ENCODE data around the gene FLYWCH2.

FLYWCH2 gene

GRCh38 chr16:2852731-2853507 is 30.1 kb upstream of the FLYWCH2 start:
- Mint-ChIP-seq H3K4me3 (no peak overlapping the region), H3K27ac (no peak overlapping the region), H3K4me1 (no peaks in the 10 kb centered on the region), H3K27me3 (ENCODE audit: low read depth) (peaks cover 53% of the 10 kb centered on the region), H3K9me3 (peaks cover 10% of the 10 kb centered on the region), H3K36me3 (ENCODE audit: low read depth) (no peaks in the 10 kb centered on the region)
- no peak for TF ChIP-seq CTCF (IDR thresholded peaks at IDR 0.05; ENCODE audit: unreplicated experiment in 3 of 3)

- Mint-ChIP-seq H3K9me3 (peaks cover 10% of the 10 kb centered on the region), H3K27me3 (ENCODE audit: low read depth) (peaks cover 58% of the 10 kb centered on the region), H3K27ac (no peak overlapping the region), H3K4me1 (no peaks in the 10 kb centered on the region), H3K36me3 (ENCODE audit: low read depth) (no peaks in the 10 kb centered on the region), H3K4me3 (no peak overlapping the region)
- no peak for TF ChIP-seq CTCF (IDR thresholded peaks at IDR 0.05; ENCODE audit: unreplicated experiment in 3 of 3)
These were observed 29.4 kb upstream of the FLYWCH2 start for GRCh38 chr16:2853531-2854073.

DNA sequence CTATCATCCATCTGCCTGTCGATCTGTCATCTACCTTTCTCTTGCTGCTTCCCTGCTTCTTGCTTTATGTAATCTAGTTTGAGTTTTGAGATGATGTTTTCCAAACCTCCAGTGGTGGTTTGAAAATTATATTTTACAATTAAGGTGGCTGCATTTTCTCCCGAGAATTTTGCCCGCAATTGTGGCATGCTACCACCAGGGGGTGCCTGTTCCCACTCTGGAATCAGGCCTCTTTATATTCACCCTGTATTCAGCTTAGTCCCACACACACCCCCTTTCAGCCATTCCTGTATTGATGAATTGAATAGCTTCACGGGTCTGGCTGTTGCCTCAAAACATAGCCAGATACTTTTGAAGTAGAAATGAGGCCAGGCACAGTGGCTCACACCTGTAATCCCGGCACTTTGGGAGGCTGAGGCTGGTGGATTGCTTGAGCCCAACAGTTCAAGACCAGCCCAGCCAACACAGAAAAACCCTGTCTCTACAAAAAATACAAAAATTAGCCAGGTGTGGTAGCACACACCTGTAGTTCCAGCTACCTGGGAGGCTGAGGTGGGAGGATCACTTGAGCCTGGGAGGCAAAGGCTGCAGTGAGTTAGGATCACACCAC is 28.2 kb upstream of the FLYWCH2 start:
- H3K4me1 Mint-ChIP-seq, result no peaks in the 10 kb centered on the region
- no peak overlapping the region for H3K4me3 Mint-ChIP-seq
- peaks cover 10% of the 10 kb centered on the region for H3K9me3 Mint-ChIP-seq
- H3K27ac Mint-ChIP-seq, result no peak overlapping the region
- TF ChIP-seq CTCF (IDR thresholded peaks at IDR 0.05; ENCODE audit: unreplicated experiment in 3 of 3), result peak in 1 of 3 experiments; percentile 35
- no peaks in the 10 kb centered on the region for H3K36me3 Mint-ChIP-seq (ENCODE audit: low read depth)
- peaks cover 56% of the 10 kb centered on the region for H3K27me3 Mint-ChIP-seq (ENCODE audit: low read depth)

- TF ChIP-seq CTCF (IDR thresholded peaks at IDR 0.05; ENCODE audit: unreplicated experiment in 3 of 3), result no peak
- Mint-ChIP-seq H3K4me3 (no peak overlapping the region), H3K36me3 (ENCODE audit: low read depth) (no peaks in the 10 kb centered on the region), H3K4me1 (no peaks in the 10 kb centered on the region), H3K27me3 (ENCODE audit: low read depth) (peaks cover 59% of the 10 kb centered on the region), H3K9me3 (peaks cover 10% of the 10 kb centered on the region), H3K27ac (no peak overlapping the region)
These were observed 27.5 kb upstream of the FLYWCH2 start for GRCh38 chr16:2855536-2855935.

DNA sequence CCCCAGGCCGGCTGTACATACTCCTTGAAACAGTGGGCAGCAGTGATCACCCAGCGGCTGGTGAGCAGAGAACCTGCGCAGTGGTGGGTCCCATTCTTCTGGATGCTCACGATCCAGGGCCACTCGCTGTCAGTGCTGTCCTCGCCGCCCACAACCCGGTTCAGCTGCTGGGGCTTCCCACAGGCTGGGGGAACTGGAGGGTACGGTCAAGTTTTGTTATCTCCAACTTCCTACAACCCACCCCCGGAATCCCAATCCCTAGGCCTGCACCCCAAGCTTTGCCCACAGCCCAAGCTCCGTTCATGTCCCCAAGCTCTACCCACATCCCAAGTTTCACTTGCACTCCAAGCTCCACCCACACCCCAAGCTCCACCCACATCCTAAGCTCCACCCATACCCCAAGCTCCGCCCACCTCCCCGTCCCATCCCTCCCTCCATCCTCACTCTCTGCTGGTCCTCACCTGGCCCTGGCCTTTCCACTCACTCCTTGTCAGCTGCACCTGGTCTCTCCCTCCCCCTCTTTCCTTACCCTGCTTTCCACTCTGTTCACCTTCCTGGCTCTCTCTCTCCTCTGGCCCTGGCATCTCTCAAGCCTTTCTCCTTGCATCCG is 26.8 kb upstream of the FLYWCH2 start:
- H3K27me3 Mint-ChIP-seq (ENCODE audit: low read depth), result peaks cover 63% of the 10 kb centered on the region
- no peak for TF ChIP-seq CTCF (IDR thresholded peaks at IDR 0.05; ENCODE audit: unreplicated experiment in 3 of 3)
- peaks cover 11% of the 10 kb centered on the region for H3K9me3 Mint-ChIP-seq
- H3K4me1 Mint-ChIP-seq, result no peaks in the 10 kb centered on the region
- no peak overlapping the region for H3K27ac Mint-ChIP-seq
- no peak overlapping the region for H3K4me3 Mint-ChIP-seq
- H3K36me3 Mint-ChIP-seq (ENCODE audit: low read depth), result no peaks in the 10 kb centered on the region

All from nephron (organoid).